NCI-H146 treated with DMSO at 0.1 percent for 48 hours (cell line): ENCODE results near the gene CACNA1H.
A peak's percentile ranks its signal among the peaks of the same experiment; 100 is the strongest.

Source experiments
- DNase-seq: peaks from one replicate; lab custom pipeline; 2025; ENCODE audit not compliant: unreplicated experiment; lab: John Stamatoyannopoulos, UW

The CACNA1H gene

DNA sequence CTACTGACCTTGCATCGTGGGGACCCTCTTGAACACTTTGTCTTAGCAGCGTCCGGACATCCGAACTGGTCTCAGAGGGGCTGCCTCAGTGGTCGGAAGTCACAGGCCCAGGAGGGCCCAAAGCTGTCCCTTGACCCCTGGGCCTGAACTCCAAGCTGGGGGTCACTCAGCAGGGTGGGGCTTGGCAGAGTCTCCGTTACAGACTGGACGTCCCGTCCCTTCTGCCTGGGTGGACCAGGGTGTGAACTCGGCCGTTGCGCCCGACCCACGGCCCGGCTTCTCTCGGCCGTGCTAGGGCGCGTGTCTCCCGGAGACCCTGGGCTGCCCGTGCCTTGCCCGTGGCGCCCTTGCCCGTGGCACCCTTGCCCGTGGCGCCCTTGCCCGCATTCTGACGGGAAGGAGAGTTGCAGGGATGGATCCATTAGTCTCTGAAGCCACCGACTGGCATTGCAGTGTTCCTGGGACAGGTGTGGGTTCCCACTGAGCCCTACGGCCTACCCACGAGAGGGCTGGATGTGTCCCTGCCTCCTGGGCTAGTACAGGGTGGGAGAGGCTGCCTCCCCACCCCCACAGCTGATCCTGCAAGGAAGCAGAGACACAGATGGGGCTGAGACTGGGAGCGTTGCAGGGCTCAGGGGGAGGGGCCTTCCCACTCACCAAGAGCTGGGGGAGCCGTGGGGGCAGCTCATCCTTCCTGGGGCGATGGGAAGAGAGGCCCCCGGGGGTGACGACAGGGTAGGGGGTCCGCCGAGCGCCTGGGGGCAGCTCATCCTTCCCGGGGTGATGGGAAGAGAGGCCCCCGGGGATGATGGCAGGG, 4.9 kb downstream of the CACNA1H start:
- no peak for DNase-seq

DNA sequence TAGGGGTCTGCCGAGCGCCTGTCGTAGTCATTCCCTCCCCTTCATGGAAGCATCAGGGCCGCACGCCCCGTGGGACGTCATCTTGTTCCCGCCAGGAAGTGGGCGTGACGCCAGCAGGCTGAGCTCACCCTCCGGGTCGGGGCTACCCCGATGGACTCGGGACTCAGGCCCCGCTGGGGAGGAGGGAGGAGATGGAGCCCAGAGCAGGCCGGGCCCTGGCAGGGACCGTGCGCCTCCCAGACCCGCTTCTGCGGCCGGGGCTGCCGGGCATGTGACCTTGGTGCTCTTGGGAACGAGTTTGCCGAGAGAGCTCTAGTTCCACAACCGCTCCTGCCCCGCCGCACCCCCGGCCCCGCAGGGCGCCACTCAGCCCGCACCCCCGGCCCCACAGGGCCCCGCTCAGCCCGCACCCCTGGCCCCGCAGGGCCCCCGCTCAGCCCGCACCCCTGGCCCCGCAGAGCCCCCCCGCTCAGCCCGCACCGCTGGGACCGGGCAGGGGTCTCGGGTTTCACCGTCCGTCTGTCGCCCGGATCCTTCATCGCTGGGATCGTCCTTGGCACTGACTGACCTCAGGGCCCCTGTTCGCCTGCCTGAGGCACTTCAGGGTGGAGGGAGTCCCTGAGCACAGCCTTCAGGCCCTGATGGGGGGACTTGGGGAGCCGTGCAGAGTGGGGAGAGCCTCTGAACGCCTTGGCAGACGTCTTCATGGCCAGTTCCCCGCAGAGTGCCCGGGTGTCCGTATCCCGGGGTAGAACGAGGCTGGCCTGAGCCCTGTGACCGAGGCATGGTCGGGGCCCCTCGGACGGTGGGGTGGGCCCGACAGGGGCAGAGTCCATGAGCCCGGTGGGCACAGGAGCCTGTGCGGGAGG, 5.8 kb downstream of the CACNA1H start:
- DNase-seq: no peak

DNA sequence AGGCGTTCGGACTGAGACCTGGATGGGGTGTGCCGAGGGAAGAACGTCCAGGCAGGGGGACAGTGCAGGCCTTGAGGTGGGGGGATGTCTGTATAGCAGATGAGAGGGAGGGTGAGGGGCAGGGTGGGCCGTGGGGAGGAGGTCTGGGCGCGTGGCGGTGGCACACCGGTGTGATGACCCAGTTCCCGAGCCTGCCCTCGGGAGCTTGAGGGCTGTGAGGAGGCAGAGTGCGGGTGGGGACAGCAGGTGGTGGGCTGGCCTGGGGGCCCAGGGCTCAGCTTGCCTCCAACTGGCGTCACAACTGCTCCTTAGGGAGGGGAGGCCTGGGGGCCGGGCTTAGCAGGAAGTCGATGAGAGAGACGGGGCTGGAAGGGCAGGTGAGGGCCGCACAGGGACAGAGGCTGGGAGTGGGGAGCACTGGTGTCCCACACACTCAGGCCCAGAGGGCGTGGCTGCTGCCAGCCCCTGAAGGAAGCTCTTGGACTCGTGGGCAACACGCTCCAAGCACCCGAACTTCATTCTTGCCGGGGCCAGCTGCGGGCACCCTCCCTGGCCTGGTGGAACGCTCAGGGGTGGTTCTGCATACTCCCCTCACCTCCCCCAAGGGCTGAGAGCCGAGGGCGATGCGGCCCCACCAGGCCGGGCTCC, 6.5 kb downstream of the CACNA1H start:
- no peak for DNase-seq

DNA sequence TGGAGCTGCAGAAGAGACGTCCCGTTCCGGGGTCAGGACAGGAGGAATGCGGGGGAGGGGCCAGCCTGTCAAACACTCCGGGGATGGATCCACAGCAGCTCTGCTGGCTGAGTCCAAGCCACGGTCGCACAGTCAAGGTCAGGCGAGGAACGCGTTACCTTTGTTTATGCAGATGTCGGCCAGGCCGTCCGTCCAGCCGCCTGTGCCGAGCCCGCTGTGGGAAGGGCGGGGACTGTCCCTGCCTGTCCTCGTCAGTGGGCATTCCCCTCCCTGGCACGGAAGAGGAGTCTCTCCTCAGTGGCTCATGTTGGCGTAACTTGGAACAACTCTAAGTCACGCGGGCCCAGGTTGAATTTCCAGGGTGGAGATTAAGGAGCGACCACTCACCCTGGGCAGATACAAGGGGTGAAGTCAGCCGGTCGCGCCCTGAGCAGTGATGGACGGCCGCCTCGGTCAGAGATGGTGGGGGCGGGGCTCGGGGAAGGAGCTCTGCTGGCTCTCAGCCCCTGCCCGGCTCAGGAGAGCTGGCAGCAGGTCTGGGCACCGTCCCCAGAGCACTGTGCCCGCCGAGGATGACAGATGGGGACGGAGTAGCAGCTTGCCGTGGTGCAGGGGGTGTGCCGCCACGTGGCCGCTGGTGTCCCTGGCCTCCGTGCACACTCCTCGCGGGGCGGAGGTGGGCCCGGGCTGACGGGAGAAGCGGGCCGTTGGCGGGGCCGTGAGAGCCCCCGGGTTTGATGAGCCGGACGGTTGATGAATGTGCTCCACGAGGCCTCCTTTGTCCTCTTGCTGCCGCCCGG, 7.3 kb downstream of the CACNA1H start:
- no peak for DNase-seq

DNA sequence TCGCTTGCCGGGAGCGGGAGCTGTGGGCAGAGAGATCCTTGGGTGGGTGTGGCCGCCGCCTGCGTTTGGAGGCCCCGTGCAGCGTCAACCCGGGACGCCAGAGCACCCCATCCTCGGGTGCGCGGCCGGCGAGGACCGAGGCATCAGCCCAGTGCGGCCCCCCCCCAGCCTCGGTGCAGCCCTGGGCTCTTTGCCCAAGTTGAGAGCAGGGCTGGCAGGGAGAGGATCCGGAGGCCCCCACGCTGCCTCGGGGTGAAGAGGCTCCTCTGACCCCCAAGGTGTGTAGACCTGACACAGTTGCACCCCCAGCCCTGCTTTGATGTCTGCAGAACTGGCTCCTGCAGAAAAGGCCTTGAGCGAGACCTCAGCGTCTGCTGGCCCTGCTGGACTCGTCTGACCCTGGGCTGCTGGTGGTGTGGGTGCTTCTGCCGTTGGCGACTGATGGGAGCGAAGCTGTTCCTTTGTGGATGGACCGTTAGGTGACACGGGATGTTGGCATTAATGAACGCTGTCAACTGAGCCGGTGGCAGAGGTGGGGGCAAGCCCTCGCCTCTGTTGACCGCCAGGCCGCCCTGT, 8.0 kb downstream of the CACNA1H start:
- DNase-seq: no peak

DNA sequence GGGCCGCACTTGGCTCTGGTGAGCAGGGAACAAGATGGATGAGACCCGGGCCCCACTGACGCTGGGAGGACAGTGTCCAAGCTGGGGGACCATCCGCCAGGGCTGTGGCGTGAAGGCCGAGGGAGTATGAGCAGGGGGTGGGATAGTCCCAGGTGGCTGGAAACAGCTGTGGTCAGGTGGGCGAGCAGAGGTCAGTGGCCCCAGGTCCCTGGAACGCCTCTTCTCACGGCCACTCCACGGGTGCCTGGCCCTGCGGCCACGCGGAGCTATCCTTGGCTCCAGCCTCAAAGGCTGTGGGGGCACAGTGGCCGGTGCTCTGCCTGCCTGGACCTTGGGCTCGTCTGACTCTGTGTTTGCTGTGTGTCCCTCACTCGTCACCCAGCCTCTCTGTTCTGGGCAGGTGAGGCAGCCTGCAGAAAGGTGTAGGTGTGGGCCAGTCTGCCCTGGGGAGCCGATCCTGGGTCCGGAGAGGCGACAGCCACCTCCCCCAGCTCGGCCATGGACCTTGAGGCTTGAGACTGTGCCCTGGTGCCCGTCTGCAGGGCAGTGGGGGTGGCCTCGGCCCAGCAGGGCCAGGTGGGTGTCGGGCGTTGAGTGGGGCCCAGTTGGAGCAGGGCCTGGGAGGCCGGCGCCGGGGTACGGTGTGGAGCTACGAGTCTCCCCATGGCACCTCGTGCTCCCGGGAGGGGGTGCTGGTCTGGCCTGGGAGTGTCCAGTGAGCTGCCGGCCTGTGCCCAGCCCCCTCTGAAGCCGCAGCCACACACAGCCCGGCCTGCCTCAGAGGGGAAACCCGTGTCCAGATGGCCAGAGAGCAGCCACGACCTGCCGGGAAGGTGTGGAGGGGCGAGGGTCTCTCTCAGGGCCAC, 10.0 kb downstream of the CACNA1H start:
- DNase-seq: no peak

DNA sequence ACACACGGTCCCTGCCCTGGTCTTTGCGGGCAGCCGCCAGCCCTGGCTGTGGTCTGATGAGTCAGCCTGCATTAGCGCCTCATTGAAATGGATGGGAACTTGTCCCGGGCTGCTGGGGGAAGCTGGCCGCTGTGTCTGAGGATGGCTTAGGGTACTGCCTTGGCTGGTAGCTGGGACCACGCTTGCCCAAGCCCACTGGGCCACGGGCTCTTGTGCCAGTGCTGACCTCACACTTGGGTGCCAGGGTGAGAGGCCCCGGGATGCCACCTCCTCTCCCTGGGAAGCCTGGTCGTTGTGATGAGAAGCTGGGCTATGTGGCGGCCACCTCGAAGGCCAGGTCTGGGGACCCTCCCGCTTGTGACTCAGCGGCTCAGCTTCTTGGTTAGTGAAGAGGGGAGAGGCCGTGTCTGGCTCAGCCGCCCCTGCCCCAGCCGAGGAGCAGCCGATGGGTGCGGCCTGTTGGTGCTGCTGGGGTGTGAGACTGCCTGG, 10.7 kb downstream of the CACNA1H start:
- no peak for DNase-seq

DNA sequence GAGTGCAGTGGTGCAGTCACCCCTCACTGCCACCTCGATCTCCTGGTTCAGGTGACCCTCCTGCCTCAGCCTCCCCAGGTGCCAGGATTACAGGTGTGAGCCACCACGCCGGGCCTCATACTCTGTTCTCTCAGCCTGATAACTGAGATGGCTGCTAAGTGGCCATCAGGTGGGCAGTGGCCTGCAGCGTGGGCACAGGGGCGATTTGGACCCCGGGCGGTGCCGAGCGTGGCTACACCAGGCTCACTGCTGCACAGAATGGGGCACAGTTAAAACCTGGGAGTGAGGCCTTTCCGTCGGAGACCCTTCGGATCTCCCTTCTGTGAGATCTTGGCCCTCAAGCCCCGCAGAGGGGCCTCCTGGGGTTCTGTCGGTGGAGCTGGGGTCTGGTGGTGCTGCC, 11.5 kb downstream of the CACNA1H start:
- DNase-seq: no peak

DNA sequence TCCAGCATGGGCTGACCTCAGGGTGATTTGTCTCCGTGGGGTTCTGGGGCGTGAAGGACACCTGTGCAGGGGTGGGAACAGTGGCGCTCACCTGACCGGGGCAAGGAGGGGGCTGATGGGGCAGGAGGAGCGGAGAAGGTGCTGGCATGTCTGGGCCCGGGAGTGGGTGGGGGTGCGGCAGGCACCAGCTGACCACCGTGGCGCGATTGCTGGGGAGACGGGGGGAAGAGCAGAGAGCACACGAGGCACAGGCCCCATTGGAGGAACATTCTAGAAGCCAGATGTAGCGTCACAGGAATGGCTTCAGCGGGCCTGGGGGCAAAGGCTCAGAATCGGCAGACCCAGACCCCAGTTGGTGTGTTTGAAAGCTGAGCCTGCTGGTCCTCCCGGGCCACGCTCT, 12.1 kb downstream of the CACNA1H start:
- DNase-seq: no peak

DNA sequence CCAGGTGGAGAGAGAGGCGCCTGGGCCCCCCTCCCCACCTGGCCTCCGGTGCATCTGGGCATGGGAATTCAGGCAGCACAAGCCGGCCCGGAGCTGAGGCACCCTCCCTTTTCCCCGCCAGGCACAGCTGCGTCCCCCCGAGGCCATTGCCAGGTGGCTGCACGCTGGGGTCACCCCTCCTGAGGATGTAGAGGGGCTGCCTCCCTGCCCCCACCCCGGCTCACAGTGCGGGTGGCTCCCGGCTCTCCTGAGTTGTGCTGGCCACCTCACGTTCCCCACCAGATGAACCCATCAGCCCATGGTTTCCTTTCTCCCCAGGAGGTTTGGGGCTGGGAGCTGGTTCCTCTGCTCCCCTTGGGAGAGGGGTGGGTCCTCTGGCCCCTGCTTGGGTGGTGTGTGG, 12.6 kb downstream of the CACNA1H start:
- DNase-seq: no peak

DNA sequence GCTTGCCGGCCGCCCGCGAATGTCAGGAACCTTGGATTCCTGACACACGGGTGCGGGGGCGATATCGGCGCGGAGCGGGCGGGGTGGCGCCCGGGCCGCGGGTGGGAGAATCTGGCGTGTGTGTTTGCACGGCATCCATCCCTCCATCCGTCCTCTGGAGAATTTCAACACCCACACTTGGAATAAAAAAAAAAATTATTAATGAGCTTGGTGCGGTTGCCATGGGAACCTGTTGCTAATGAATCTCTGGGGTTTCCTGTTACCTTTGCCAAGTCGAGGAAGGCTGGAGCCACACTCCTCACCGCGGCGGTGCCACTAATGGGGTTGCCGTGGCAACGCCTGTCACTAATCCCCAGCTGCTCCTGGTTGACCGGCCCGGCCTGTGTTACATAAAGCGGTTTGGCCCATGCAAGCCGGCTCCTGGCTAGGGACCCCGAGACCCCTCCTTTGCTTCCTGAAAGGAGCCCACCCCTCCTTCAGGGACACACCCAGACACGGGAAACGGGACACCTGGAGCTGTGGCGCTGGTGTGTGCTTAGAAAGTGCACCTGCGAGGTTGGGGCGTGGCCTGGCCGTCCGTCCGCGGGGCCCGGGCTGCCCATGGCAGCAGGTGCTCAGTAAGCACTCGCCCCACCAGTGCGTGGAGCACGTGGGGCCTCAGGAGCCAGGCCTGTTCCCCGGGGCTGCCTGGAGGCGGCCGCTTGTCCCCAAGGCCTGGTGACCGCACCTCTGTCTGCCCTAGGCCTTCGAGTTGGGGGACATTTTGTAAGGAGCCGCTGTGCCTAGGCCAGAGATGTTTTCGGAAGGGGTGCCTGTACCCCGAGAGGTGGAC, 14.6 kb downstream of the CACNA1H start:
- peak; percentile 33 for DNase-seq

DNA sequence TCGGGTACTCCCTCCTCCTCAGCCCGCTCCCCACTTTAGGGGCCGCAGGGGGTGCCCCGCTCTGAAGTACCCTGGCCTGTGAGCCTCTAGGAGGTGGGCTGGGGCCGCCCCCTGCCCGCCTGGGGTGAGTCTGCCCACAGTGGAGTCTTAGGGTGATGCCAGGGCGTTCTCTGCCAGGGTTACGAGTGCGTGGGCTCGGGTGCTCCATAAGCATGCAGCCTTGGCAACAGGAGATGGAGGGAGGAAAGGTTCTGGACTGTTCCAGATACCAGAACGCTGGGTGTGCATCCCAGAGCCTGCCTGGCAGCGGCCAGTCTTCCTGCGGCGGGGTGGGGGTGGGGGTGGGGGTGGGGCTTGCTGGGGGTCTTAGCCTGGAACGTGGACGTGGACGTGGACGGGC, 15.9 kb downstream of the CACNA1H start:
- no peak for DNase-seq

DNA sequence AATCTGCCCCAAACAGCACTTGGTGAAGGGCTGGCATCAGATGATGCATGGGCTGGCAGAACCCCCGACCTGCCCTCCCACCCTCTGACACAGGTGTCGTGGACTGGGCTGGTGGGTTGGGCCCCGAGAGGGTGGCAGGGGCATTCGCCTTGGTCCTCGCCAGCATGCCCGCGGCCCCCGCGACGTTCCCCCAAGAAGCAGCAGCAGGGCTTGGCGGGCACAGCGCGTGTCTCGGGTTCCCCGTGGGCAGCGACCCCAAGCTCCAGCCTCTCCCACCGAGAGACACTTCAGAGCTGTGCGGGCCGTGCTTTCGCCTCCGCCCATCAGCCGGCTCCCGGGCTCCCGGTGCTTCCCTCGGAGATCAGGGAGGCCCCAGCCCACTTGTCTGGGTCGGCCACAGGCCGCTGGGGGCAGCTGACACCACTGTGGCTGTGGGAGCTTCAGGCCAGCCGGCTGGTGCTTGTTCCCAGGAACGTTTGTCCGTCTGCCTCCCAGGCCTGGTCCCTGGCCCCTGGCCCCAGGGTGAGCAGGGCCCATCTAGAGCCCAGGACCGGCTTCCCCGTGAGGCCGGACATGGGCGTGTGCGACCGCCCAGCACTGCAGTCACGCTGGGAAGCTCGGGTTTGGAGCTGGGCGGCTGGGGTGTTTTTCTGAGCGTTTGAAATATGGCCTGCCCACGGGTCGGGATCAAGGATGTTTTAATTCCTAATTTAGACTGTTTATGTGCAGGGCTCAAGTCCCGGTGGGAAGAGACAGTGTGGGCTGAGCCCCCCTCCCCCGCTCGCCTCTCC, 16.6 kb downstream of the CACNA1H start:
- no peak for DNase-seq

DNA sequence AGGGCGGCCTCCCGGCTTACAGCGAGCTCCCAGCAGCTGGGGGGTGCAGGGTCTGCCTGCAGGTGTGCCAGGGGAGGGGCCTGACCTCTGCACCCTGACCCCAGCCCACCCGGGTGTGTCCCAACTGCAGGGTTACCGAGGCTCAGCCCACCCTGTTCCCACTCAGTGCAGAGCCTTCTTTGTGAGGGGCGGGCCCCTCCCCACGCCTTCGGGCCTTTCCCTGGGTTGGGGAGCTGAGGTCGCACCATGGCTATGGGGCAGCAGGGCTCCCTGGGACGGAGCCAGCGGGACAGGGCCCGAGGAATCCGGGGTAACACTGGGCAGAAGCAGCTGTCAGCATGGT, 17.1 kb downstream of the CACNA1H start:
- no peak for DNase-seq

DNA sequence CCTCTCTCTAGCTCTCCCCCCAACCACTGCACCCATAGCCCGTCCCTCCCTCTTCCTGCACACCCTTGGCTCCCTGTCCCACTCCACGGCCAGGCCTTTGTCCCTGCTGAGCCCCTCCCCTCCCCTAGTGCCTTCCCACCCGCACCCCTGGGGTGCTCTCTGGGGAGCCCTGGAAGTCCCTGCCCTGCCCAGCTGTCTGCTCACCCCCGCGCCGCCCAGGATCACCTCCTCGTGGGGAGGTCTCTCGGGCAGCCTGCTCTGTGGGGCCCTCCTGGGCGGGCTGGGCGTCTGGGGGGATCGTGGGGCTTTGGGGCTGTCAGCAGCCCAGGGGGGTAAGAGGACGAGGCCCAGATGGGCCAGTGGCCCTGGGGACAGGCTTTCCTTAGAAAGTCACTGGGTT, 18.1 kb downstream of the CACNA1H start:
- DNase-seq: no peak

DNA sequence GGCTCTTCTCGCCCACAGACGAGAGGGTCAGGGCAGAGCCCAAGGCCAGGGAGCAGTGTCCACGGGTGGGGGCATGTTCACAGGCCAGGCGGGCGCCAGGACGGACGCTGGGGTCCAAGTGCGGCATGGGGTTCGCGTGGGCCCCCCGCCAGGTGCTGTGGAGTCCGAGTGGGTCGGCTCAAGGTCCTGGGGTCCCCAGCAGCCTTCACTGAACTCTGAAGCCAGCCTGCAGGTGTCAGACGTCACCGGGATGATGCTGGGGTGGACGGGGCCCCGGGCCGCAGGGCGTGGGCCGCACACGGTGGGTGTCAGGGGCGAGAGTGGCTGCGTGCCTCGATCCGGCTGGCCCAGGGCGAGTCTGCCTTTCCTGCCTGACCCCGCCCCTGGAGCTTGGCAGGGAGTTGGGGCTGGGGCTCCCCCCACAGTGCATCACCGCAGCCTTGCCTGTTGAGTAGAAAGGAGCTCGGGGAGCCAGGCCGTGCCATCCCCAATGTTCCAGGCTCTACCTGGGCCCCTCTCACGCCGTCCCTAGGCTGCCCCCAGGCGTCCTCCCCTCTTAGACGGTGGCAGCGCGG, 19.0 kb downstream of the CACNA1H start:
- DNase-seq: no peak

DNA sequence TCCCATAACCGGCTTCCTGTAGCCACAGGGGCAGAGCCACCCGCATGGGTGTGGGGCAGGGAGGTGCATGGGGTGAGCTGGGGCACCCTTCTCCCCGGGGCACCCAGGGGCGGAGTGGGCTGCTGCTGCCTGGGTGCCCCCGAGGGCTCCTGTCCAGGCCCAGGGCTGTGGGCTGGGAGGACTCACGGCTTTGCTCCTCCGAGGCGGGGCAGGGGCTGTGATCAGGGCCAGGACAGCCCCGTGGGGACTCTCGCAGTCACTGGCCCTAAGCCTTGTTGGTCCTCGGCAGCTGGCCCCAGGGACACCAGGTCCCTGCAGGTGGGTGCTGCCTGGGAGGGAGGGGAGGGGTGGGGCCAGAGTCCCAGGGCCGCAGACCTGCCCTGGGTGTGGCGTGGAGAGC, 19.7 kb downstream of the CACNA1H start:
- DNase-seq: no peak
